ENCODE results near the gene FNDC3A.

Gene FNDC3A

DNA sequence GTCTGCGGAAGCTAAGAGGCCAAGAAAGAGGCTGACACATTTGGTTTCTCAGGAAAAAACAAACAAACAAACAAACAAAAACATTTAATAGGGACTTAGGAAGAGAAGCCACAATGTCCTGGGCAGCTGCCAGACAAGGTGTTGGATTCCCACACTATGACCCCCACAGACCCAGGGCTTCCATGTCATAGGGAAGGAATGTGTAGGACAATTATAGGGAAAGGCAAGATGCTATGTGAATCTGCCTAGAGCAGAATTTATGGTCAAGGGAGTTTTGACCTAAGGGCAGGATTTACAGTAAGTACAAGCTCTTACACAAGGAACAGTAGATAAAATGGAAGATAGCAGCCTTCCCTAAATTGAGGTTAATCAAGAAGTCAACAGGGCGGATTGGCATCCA lies 262.9 kb downstream of the FNDC3A start:
- H2AFZ ChIP-seq (ENCODE audit: low read depth, low read length), result no peak overlapping the region

DNA sequence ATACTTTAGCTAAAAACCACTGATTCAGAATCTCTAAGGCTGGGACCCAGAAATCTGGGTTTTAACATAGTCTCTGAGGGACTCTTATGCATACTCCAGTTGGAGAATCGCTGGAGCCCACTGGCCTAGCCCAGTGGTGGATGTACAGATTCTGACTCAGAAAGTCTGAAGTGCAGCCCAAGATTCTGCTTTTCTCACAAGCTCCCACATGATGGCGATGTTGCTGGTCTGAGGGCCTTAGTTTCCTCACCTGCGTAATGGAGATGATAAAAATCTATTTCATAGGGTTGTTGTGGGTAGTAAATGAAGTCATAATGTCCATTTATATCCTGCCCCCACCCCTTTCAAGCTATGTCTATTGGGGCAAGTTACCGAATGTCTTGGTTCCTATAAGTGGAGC lies 264.3 kb downstream of the FNDC3A start:
- Histone ChIP-seq H3K27me3 (ENCODE audit: insufficient read depth, low read length) (no peaks in the 10 kb centered on the region), H3K4me1 (ENCODE audit: insufficient read depth, low read length) (no peaks in the 10 kb centered on the region), H2AFZ (ENCODE audit: low read depth, low read length) (no peak overlapping the region), H3K4me3 (ENCODE audit: low read length) (no peak overlapping the region), H3K9me3 (ENCODE audit: low read length) (no peaks in the 10 kb centered on the region), H3K36me3 (ENCODE audit: insufficient read depth, low read length) (no peaks in the 10 kb centered on the region)

More for the DNA sequence above, 262.9 kb downstream of the FNDC3A start:
- no peaks in the 10 kb centered on the region for H3K36me3 ChIP-seq (ENCODE audit: insufficient read depth, low read length)
- no peaks in the 10 kb centered on the region for H3K27me3 ChIP-seq (ENCODE audit: insufficient read depth, low read length)
- no peak overlapping the region for H3K4me3 ChIP-seq (ENCODE audit: low read length)
- H3K4me1 ChIP-seq (ENCODE audit: insufficient read depth, low read length), result no peaks in the 10 kb centered on the region
- no peaks in the 10 kb centered on the region for H3K9me3 ChIP-seq (ENCODE audit: low read length)

DNA sequence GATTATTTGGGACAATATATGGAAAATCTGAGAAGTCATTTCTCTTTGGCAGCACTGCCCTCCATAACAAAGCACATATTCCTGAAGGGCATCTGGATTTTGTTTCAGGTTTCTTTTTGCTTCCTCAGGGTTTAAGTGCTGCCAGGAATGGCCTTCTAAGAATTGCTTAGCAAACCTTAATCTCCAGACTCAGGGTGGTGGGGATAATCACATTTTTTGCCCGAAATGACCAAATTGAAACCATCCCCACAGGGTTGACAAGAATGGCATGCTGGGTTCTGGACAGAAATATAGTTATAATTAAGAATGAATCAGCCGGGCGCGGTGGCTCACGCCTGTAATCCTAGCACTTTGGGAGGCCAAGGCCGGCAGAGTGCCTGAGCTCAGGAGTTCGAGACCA lies 265.6 kb downstream of the FNDC3A start:
- Histone ChIP-seq H3K4me3 (ENCODE audit: low read length) (no peak overlapping the region), H3K4me1 (ENCODE audit: insufficient read depth, low read length) (no peaks in the 10 kb centered on the region), H3K27me3 (ENCODE audit: insufficient read depth, low read length) (no peaks in the 10 kb centered on the region), H2AFZ (ENCODE audit: low read depth, low read length) (no peak overlapping the region), H3K9me3 (ENCODE audit: low read length) (no peaks in the 10 kb centered on the region), H3K36me3 (ENCODE audit: insufficient read depth, low read length) (no peaks in the 10 kb centered on the region)

DNA sequence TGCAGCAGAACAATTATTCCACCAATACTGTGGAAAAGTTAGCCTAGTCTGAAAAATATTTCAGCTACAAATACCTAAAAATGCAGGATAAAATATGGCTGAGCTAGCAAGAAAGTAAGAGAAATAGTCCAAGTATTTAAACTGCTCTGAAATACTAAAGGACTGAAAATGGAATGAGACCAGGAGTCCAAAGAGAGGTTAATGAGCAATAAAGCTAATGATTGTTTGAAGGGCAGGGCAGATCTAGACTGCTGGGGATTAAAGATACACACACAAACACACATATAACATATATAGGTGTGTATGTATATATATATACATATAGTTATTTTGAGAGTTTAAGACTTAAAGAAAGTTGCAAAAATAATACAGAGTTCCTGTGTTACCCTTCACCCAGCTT lies 269.4 kb downstream of the FNDC3A start:
- Histone ChIP-seq H3K36me3 (ENCODE audit: insufficient read depth, low read length) (peaks cover 3% of the 10 kb centered on the region), H3K9me3 (ENCODE audit: low read length) (no peaks in the 10 kb centered on the region), H3K4me3 (ENCODE audit: low read length) (no peak overlapping the region), H2AFZ (ENCODE audit: low read depth, low read length) (no peak overlapping the region), H3K4me1 (ENCODE audit: insufficient read depth, low read length) (no peaks in the 10 kb centered on the region), H3K27me3 (ENCODE audit: insufficient read depth, low read length) (no peaks in the 10 kb centered on the region)

DNA sequence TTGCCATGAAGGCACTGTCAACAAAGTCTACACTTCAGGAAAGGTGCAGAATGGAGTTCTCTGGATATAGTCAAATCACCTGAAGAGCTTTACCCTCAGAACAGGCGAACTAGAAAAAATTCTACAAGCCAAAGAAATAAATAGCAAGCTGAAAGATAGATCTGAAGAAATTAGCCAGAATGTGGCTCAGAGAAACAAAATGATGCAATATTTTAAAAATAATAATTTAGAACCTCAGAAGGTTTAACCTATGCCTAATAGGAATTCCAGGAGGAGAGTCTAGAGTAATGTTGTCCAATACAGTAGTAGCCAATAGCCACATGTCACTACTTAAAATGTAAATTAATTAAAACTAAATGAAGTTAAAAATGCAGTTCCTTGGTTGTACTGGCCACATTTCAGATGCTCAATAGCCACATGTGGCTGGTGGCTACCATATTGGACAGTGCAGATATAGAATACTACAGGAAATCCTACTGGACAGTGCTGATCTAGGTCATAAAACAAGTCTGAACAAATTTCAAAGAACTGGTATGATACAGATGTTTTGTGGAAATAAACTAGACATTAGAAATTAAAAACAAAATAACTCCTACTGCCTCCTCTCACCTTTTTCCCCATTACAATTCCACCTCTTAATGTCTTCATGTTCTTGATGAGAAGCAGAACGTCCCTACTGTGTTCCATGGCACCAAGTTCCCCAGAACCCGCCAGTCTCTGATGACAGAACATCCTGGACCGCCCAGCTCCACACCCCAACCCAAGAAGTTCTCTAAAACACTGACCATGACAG lies 271.3 kb downstream of the FNDC3A start:
- Histone ChIP-seq H3K27me3 (ENCODE audit: insufficient read depth, low read length) (no peaks in the 10 kb centered on the region), H3K4me1 (ENCODE audit: insufficient read depth, low read length) (no peaks in the 10 kb centered on the region), H2AFZ (ENCODE audit: low read depth, low read length) (peak overlapping the region; percentile 69), H3K36me3 (ENCODE audit: insufficient read depth, low read length) (peaks cover 4% of the 10 kb centered on the region), H3K4me3 (ENCODE audit: low read length) (peak overlapping the region; percentile 91), H3K9me3 (ENCODE audit: low read length) (no peaks in the 10 kb centered on the region)

DNA sequence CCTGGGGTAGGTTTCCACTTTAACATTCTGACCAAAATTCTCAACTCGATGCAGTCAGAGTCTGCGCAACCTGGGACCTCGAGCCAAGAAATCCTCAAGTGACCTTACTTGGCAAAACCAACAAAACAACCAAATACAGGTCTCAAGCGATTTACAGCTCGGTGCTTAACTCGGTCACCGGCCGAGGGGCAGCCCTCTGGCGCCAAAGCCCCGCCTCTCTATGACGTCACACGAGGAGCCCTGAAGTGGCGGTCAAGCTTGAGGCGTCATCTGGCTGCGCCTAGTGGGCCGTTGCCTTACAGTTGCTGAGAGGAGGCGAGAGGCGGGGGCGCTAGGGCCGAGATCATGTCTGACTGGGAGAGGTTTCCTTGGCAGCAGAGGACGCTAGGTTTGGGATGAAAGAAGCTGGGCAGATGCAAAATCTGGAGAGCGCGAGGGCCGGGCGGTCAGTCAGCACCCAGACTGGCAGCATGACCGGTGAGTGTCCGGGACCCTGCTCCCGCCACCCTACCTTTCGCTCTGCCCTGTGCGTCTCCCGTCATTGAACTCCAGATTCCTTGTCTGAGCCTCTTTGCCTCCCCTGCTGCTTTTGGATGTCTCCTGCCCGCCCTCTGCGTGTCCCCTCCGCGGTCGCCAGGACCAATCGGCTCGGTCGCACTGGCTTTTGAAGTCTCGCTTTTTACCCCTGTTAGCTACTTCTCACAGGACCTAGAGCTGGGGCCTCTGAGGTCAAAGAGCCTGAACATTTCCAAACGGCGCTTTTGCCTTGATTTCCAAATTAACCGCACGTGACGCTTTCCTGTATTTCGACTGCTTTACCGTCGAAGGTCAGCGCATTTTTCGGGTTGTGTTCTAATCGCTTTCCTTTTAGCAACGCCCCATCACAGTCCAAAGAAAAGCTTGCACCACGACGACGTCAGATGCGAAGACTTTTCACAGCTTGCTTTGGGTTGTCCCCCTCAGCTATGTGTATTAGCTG lies 272.2 kb downstream of the FNDC3A start, which contains the start of gene CDADC1:
TSS of gene CDADC1 (plus strand) at position 283 of the 979 bp plus-strand sequence. CDS start at position 396, 113 bp downstream.
- no peaks in the 10 kb centered on the region for H3K27me3 ChIP-seq (ENCODE audit: insufficient read depth, low read length)
- peak within 1 kb of the TSS; percentile 69 for H2AFZ ChIP-seq (ENCODE audit: low read depth, low read length)
- peaks cover 4% of the 10 kb centered on the region for H3K36me3 ChIP-seq (ENCODE audit: insufficient read depth, low read length)
- H3K4me3 ChIP-seq (ENCODE audit: low read length), result peak within 1 kb of the TSS; percentile 91
- no peaks in the 10 kb centered on the region for H3K9me3 ChIP-seq (ENCODE audit: low read length)
- H3K4me1 ChIP-seq (ENCODE audit: insufficient read depth, low read length), result no peaks in the 10 kb centered on the region

DNA sequence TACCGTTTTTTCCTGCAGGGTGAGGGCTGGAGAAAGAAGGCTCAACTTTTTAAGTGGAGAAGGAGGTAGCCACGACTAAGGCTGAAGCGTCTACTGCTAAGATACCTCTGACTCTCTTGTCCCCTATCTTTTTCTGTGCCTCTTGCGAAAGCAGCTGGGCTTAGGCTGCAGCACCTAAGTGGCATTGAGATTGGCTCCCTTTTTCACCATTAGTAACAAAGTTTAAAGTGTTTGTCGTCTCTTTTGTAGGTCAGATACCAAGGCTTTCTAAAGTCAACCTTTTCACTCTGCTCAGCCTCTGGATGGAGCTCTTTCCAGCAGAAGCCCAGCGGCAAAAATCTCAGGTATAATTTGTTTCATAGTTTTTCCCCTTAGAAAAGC lies 272.9 kb downstream of the FNDC3A start:
- H3K4me3 ChIP-seq (ENCODE audit: low read length), result peak overlapping the region; percentile 91
- peak overlapping the region; percentile 69 for H2AFZ ChIP-seq (ENCODE audit: low read depth, low read length)
- no peaks in the 10 kb centered on the region for H3K27me3 ChIP-seq (ENCODE audit: insufficient read depth, low read length)
- peaks cover 4% of the 10 kb centered on the region for H3K36me3 ChIP-seq (ENCODE audit: insufficient read depth, low read length)
- H3K4me1 ChIP-seq (ENCODE audit: insufficient read depth, low read length), result no peaks in the 10 kb centered on the region
- H3K9me3 ChIP-seq (ENCODE audit: low read length), result no peaks in the 10 kb centered on the region

DNA sequence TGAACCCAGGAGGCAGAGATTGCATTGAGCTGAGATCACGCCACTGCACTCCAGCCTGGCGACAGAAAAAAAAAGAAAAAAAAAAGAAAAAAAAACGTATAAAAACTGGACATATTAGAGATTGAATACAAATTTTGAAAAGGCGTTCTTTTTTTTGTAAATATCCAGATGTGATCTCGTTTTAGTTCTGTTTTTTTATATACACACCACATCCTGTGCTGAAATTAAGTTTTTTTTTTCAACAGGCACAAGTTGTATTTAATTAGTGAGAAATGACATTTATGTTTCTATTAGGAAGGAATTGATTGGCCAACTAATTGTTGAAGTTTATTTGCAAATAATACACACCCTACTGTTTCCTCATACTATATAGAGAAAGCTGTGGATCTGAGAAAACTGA lies 275.6 kb downstream of the FNDC3A start:
- H3K27me3 ChIP-seq (ENCODE audit: insufficient read depth, low read length), result no peaks in the 10 kb centered on the region
- no peaks in the 10 kb centered on the region for H3K9me3 ChIP-seq (ENCODE audit: low read length)
- H3K36me3 ChIP-seq (ENCODE audit: insufficient read depth, low read length), result peaks cover 12% of the 10 kb centered on the region
- no peak overlapping the region for H2AFZ ChIP-seq (ENCODE audit: low read depth, low read length)
- H3K4me3 ChIP-seq (ENCODE audit: low read length), result no peak overlapping the region
- H3K4me1 ChIP-seq (ENCODE audit: insufficient read depth, low read length), result no peaks in the 10 kb centered on the region

DNA sequence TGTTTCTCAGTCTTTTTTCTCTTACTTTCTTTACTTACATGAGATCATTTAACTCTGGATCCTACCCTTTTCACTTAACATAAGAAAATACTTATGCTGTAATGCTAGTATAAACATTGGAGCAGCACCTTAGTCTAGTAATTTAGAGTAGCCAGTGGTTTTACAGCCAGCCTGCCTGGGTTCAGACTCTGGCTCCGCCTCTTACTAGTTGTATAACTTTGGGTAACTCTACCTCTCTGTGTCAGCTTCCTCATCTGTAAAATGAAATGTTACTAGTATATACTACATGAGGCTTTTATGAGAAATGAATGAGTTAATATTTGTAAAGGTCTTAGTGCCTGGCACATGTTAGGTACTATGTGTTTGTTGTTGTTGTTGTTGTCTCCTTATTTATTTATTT lies 277.6 kb downstream of the FNDC3A start:
- Histone ChIP-seq H3K4me3 (ENCODE audit: low read length) (no peak overlapping the region), H3K36me3 (ENCODE audit: insufficient read depth, low read length) (peaks cover 16% of the 10 kb centered on the region), H2AFZ (ENCODE audit: low read depth, low read length) (no peak overlapping the region), H3K27me3 (ENCODE audit: insufficient read depth, low read length) (no peaks in the 10 kb centered on the region), H3K9me3 (ENCODE audit: low read length) (no peaks in the 10 kb centered on the region), H3K4me1 (ENCODE audit: insufficient read depth, low read length) (no peaks in the 10 kb centered on the region)

DNA sequence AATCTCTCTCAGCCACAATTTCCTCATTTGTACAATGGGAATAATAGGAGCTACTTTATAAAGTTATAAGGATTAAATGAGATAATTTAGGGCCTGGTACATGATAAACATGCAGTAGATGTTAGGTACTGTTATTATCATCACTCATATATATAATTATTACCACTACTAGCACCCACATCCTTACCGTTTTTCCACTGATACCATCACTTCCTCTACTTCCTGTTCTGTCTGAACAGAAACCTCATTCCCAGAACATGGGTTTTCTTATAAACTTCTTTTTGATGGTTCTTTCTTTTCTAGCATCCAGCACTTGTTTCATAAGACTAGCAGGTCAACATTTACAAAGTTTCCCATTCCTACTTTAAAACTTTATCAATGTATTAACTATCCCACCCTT lies 278.3 kb downstream of the FNDC3A start:
- Histone ChIP-seq H3K4me3 (ENCODE audit: low read length) (no peak overlapping the region), H3K36me3 (ENCODE audit: insufficient read depth, low read length) (peaks cover 16% of the 10 kb centered on the region), H3K9me3 (ENCODE audit: low read length) (no peaks in the 10 kb centered on the region), H3K27me3 (ENCODE audit: insufficient read depth, low read length) (no peaks in the 10 kb centered on the region), H2AFZ (ENCODE audit: low read depth, low read length) (no peak overlapping the region), H3K4me1 (ENCODE audit: insufficient read depth, low read length) (no peaks in the 10 kb centered on the region)

DNA sequence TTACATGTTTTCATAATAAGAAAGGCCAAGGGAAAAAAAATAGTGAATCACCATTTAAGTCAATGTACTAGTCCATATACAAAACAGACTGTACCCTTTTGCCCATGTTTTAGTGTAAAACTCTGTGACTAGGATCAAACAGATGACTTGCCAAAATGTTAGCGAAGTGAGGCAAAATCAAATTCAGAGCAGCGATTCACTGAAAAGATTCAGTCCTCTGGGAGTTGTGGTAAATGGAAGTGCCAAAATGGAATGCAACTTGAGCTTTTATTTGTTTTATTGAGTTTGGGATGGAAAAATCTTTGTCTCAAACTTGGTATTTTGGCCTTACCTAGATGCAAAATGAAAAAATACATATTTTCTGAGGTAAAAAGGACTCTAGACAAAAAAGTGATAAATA lies 281.1 kb downstream of the FNDC3A start:
- Histone ChIP-seq H3K4me3 (ENCODE audit: low read length) (no peak overlapping the region), H3K27me3 (ENCODE audit: insufficient read depth, low read length) (no peaks in the 10 kb centered on the region), H3K36me3 (ENCODE audit: insufficient read depth, low read length) (peaks cover 28% of the 10 kb centered on the region), H3K4me1 (ENCODE audit: insufficient read depth, low read length) (no peaks in the 10 kb centered on the region), H3K9me3 (ENCODE audit: low read length) (no peaks in the 10 kb centered on the region), H2AFZ (ENCODE audit: low read depth, low read length) (no peak overlapping the region)

DNA sequence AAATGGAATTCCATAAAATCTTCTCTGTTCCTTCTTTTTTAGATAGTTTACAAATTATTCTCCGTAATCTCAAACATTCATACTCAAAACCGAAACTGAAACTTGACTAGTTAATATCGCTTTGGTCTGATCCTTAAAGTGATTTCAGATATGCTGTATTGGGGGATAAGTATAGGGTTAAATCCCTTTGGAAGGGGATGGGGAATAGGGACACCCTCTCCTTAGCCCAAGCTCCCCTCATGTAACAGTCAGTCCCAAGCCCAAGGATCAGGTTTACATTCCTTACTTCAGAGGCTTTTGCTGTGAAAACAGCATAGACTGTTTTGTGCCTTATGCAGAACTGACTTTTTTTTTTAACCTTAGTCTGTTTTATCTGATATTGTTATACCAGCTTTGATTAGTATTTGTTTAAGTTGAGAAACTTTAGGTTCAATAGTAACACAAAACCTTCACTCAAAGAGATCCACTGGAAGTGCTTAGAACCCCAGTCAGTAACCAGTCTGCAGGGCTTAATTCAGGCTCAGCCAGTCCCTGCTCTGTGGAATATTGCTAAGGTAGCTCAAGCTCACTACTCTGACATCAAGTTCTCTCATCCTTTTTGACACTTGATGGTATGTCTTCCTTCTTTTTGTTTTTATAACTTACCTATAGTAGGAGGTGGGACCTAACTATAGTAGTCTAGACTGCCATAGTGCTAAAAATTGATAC lies 282.5 kb downstream of the FNDC3A start:
- Histone ChIP-seq H3K4me3 (ENCODE audit: low read length) (no peak overlapping the region), H3K36me3 (ENCODE audit: insufficient read depth, low read length) (peaks cover 29% of the 10 kb centered on the region)

More for the DNA sequence above, 282.5 kb downstream of the FNDC3A start:
- no peak overlapping the region for H2AFZ ChIP-seq (ENCODE audit: low read depth, low read length)
- H3K4me1 ChIP-seq (ENCODE audit: insufficient read depth, low read length), result no peaks in the 10 kb centered on the region
- no peaks in the 10 kb centered on the region for H3K9me3 ChIP-seq (ENCODE audit: low read length)
- no peaks in the 10 kb centered on the region for H3K27me3 ChIP-seq (ENCODE audit: insufficient read depth, low read length)
